Measurements from ENCODE around the gene WFIKKN2. TPM values are rescaled to one million over a fixed set of nuclear protein-coding genes. Genes with fewer than 3 reads are reported as not detected.
A peak's percentile ranks its signal among the peaks of the same experiment; 100 is the strongest.

WFIKKN2 gene
- total RNA-seq, 4 donors from 2014 or later, result 0.08 TPM; not detected in 3

- Histone ChIP-seq H3K4me1 (peaks cover 0 to 17% (median 9%) of the 10 kb centered on the region in 3 donors), H3K9me3 (no peaks in the 10 kb centered on the region), H3K36me3 (no peaks in the 10 kb centered on the region), H3K4me3 (no peak overlapping the region), H3K27ac (peak overlapping the region in 3 of 4 donors; percentile 28 to 61 (median 58)), H3K27me3 (peaks cover 0 to 12% (median 0%) of the 10 kb centered on the region in 4 donors)
- no peak for DNase-seq
- TF ChIP-seq POLR2A (IDR thresholded peaks at IDR 0.05) (no peak), CTCF (IDR thresholded peaks at IDR 0.05) (no peak)
- intact Hi-C loops (cut with DNase I), result no loop called here
- 26 to 29% methylated on average over 7 of the region's 7 CpGs for WGBS, 2 donors
Observed at GRCh38 chr17:50817838-50818237, 17.5 kb upstream of the WFIKKN2 start.

- TF ChIP-seq CTCF (IDR thresholded peaks at IDR 0.05), result no peak
- no peak for TF ChIP-seq POLR2A (IDR thresholded peaks at IDR 0.05)
- peaks cover 0 to 12% (median 0%) of the 10 kb centered on the region in 4 donors for H3K27me3 ChIP-seq
- peaks cover 0 to 17% (median 9%) of the 10 kb centered on the region in 3 donors for H3K4me1 ChIP-seq
- no peak for DNase-seq
- no peak overlapping the region for H3K4me3 ChIP-seq
- WGBS, 2 donors, result 60 to 64% methylated on average over 4 of the region's 4 CpGs
- intact Hi-C loops (cut with DNase I), result no loop called here
- no peaks in the 10 kb centered on the region for H3K36me3 ChIP-seq
- H3K27ac ChIP-seq, result peak overlapping the region in 1 of 4 donors; percentile 61
- no peaks in the 10 kb centered on the region for H3K9me3 ChIP-seq
Observed at GRCh38 chr17:50818261-50818660, 17.1 kb upstream of the WFIKKN2 start.

GRCh38 chr17:50818921-50819657 is 16.3 kb upstream of the WFIKKN2 start:
- Histone ChIP-seq H3K9me3 (no peaks in the 10 kb centered on the region), H3K4me3 (no peak overlapping the region), H3K27me3 (peaks cover 0 to 12% (median 0%) of the 10 kb centered on the region in 4 donors), H3K36me3 (no peaks in the 10 kb centered on the region), H3K4me1 (peaks cover 0 to 17% (median 9%) of the 10 kb centered on the region in 3 donors), H3K27ac (no peak overlapping the region)
- 58 to 62% methylated on average over 5 to 6 of the region's 6 CpGs for WGBS, 2 donors
- DNase-seq, result no peak
- TF ChIP-seq CTCF (IDR thresholded peaks at IDR 0.05) (no peak), POLR2A (IDR thresholded peaks at IDR 0.05) (no peak)
- intact Hi-C loops (cut with DNase I), result no loop called here

- WGBS, 2 donors, result 78 to 81% methylated on average over 3 to 8 of the region's 10 CpGs
- H3K4me1 ChIP-seq, result peaks cover 0 to 17% (median 9%) of the 10 kb centered on the region in 3 donors
- no peak overlapping the region for H3K4me3 ChIP-seq
- no peak for DNase-seq
- no peaks in the 10 kb centered on the region for H3K36me3 ChIP-seq
- peaks cover 0 to 12% (median 0%) of the 10 kb centered on the region in 4 donors for H3K27me3 ChIP-seq
- H3K9me3 ChIP-seq, result no peaks in the 10 kb centered on the region
- intact Hi-C loops (cut with DNase I), result no loop called here
- H3K27ac ChIP-seq, result no peak overlapping the region
- TF ChIP-seq CTCF (IDR thresholded peaks at IDR 0.05), result no peak
- TF ChIP-seq POLR2A (IDR thresholded peaks at IDR 0.05), result no peak
Observed at GRCh38 chr17:50820651-50821050, 14.7 kb upstream of the WFIKKN2 start.

GRCh38 chr17:50822550-50822949 is 12.8 kb upstream of the WFIKKN2 start:
- Histone ChIP-seq H3K4me1 (peaks cover 0 to 10% (median 4%) of the 10 kb centered on the region in 3 donors), H3K36me3 (no peaks in the 10 kb centered on the region), H3K4me3 (no peak overlapping the region), H3K27me3 (peaks cover 0 to 5% (median 0%) of the 10 kb centered on the region in 4 donors), H3K9me3 (no peaks in the 10 kb centered on the region), H3K27ac (no peak overlapping the region)
- WGBS, 2 donors, result 80 to 95% methylated on average over 2 of the region's 2 CpGs
- intact Hi-C loops (cut with DNase I), result no loop called here
- TF ChIP-seq CTCF (IDR thresholded peaks at IDR 0.05) (no peak), POLR2A (IDR thresholded peaks at IDR 0.05) (no peak)
- DNase-seq, result no peak
